KBM-7 (cell line): ENCODE results near the gene PHLDB2.

Source experiments
- DNase-seq: peaks from one replicate; pipeline ENCODE4 v3.0.0-alpha.2; 2015
- in situ Hi-C: fragments of 300-500 bp; cut with MboI; formaldehyde crosslinking; loops from 2 replicates; pipeline ENCODE4 v1.14.3; 2020; ENCODE audit warnings: low sequenced_read_pairs, low pct_unique_long_range_greater_than_20kb, mixed read lengths

PHLDB2 gene

GRCh38 chr3:111948786-111949185, 89.7 kb downstream of the PHLDB2 start:
- no peak for DNase-seq
- in situ Hi-C loops: no loop called here

- DNase-seq: no peak
- in situ Hi-C loops: loop anchor here (25.0 kb wide), 1 partner anchor 237 kb away; no protein-coding TSS in a partner anchor
Measured at GRCh38 chr3:111949712-111950111, 90.6 kb downstream of the PHLDB2 start.

GRCh38 chr3:111951032-111951431, 92.0 kb downstream of the PHLDB2 start:
- in situ Hi-C loops: loop anchor here (25.0 kb wide), 1 partner anchor 239 kb away; no protein-coding TSS in a partner anchor
- no peak for DNase-seq

- in situ Hi-C loops: loop anchor here (25.0 kb wide), 1 partner anchor 240 kb away; no protein-coding TSS in a partner anchor
- DNase-seq: no peak
Measured at GRCh38 chr3:111952086-111952485, 93.0 kb downstream of the PHLDB2 start.

- DNase-seq: no peak
- in situ Hi-C loops: loop anchor here (25.0 kb wide), 1 partner anchor 241 kb away; no protein-coding TSS in a partner anchor
Measured at GRCh38 chr3:111952866-111953450, 93.9 kb downstream of the PHLDB2 start.

- DNase-seq: no peak
- in situ Hi-C loops: loop anchor here (25.0 kb wide), 1 partner anchor 242 kb away; no protein-coding TSS in a partner anchor
Measured at GRCh38 chr3:111954228-111954990, 95.3 kb downstream of the PHLDB2 start.

GRCh38 chr3:111955876-111956275, 96.8 kb downstream of the PHLDB2 start:
- no peak for DNase-seq
- in situ Hi-C loops: loop anchor here (25.0 kb wide), 1 partner anchor 244 kb away; no protein-coding TSS in a partner anchor

- in situ Hi-C loops: loop anchor here (25.0 kb wide), 1 partner anchor 244 kb away; no protein-coding TSS in a partner anchor
- no peak for DNase-seq
Measured at GRCh38 chr3:111956449-111956848, 97.4 kb downstream of the PHLDB2 start.

GRCh38 chr3:111956995-111957734, 98.1 kb downstream of the PHLDB2 start:
- in situ Hi-C loops: loop anchor here (25.0 kb wide), 1 partner anchor 245 kb away; no protein-coding TSS in a partner anchor
- DNase-seq: no peak

- DNase-seq: no peak
- in situ Hi-C loops: loop anchor here (25.0 kb wide), 1 partner anchor 249 kb away; no protein-coding TSS in a partner anchor
Measured at GRCh38 chr3:111961461-111962164, 102.5 kb downstream of the PHLDB2 start.

GRCh38 chr3:111963424-111963823, 104.4 kb downstream of the PHLDB2 start:
- no peak for DNase-seq

GRCh38 chr3:111965484-111965883, 106.4 kb downstream of the PHLDB2 start:
- no peak for DNase-seq
- in situ Hi-C loops: loop anchor here (25.0 kb wide), 1 partner anchor 253 kb away; no protein-coding TSS in a partner anchor

More at GRCh38 chr3:111963424-111963823, 104.4 kb downstream of the PHLDB2 start:
- in situ Hi-C loops: loop anchor here (25.0 kb wide), 1 partner anchor 251 kb away; no protein-coding TSS in a partner anchor

- no peak for DNase-seq
Measured at GRCh38 chr3:111967068-111967467, 108.0 kb downstream of the PHLDB2 start.

GRCh38 chr3:111967651-111968274, 108.7 kb downstream of the PHLDB2 start:
- peak; percentile 85 for DNase-seq
- in situ Hi-C loops: loop anchor here (25.0 kb wide), 1 partner anchor 255 kb away; no protein-coding TSS in a partner anchor

More at GRCh38 chr3:111967068-111967467, 108.0 kb downstream of the PHLDB2 start:
- in situ Hi-C loops: loop anchor here (25.0 kb wide), 1 partner anchor 255 kb away; no protein-coding TSS in a partner anchor

- in situ Hi-C loops: loop anchor here (25.0 kb wide), 1 partner anchor 256 kb away; no protein-coding TSS in a partner anchor
- DNase-seq: no peak
Measured at GRCh38 chr3:111968319-111969054, 109.4 kb downstream of the PHLDB2 start.

GRCh38 chr3:111970376-111970775, 111.3 kb downstream of the PHLDB2 start:
- in situ Hi-C loops: loop anchor here (25.0 kb wide), 1 partner anchor 258 kb away; no protein-coding TSS in a partner anchor
- no peak for DNase-seq

GRCh38 chr3:111971533-111972130, 112.6 kb downstream of the PHLDB2 start:
- DNase-seq: no peak
- in situ Hi-C loops: loop anchor here (25.0 kb wide), 1 partner anchor 259 kb away; no protein-coding TSS in a partner anchor
